SK-N-SH (cell line): Measurements from ENCODE around the gene SLC1A3.

Experiments used
- CTCF ChIP-seq: fragments of 200-600 bp; sonication (generic); IDR thresholded peaks from 2 replicates; pipeline ENCODE4 v1.6.1; 2017; ENCODE audit warnings: antibody characterized with exemption, mild to moderate bottlenecking, moderate library complexity
- FOXM1 ChIP-seq: IDR thresholded peaks from 2 replicates; pipeline ENCODE4 v1.4.0; 2012; ENCODE audit warnings: low read depth, mild to moderate bottlenecking
- REST ChIP-seq: IDR thresholded peaks from 2 replicates; pipeline ENCODE4 v1.6.1; 2012; ENCODE audit warnings: mild to moderate bottlenecking, low read depth, low read length, moderate library complexity
- TAF1 ChIP-seq: IDR thresholded peaks from 2 replicates; pipeline ENCODE4 v1.6.1; 2012; ENCODE audit warnings: low read depth, mild to moderate bottlenecking, low read length, moderate library complexity, borderline replicate concordance
- YY1 ChIP-seq: IDR thresholded peaks from 2 replicates; pipeline ENCODE4 v1.4.0; 2012; ENCODE audit warnings: low read depth, mild to moderate bottlenecking

GRCh38 chr5:36713541-36713940, 107.1 kb downstream of the SLC1A3 start:
- no peak for TF ChIP-seq FOXM1
- TF ChIP-seq REST: no peak
- TF ChIP-seq CTCF: no peak
- TF ChIP-seq YY1: no peak
- no peak for TF ChIP-seq TAF1
